Spleen (tissue), 7 donors: Measurements from ENCODE around the gene HYDIN.

Source experiments
- CTCF ChIP-seq, 11 experiments: fragments of 200-600 bp in 7 of 11; fragments of 450-650 bp in 4 of 11; sonication (generic) in 4 of 11; IDR thresholded peaks in 8 of 11; conservative IDR thresholded peaks in 3 of 11; 1 replicate in 7 of 11; 2 replicates in 4 of 11; pipeline versions ENCODE4 v1.4.0 to v1.8.0; 2016 to 2021; ENCODE audit warnings: antibody characterized with exemption in 11 of 11, inconsistent platforms in 4 of 11, mild to moderate bottlenecking in 1 of 11
- POLR2A ChIP-seq, 3 donors: fragments of 450-650 bp; IDR thresholded peaks; one replicate each; pipeline ENCODE4 v1.5.1; 2017; ENCODE audit warnings: antibody characterized with exemption in 3 of 3, mild to moderate bottlenecking in 1 of 3
- POLR2AphosphoS5 ChIP-seq, 3 donors: sonication (generic); formaldehyde crosslinking; IDR thresholded peaks; one replicate each; pipeline ENCODE4 v1.5.1; 2017; ENCODE audit warnings: antibody characterized with exemption in 3 of 3
- donor health status: DM: no; HTN: no; CAD: no; lungs with moderate emphysema.
- donor health status: DM: no; HTN: no; CAD: no.
- donor health status: DM: no; HTN: no; CAD: no.

DNA sequence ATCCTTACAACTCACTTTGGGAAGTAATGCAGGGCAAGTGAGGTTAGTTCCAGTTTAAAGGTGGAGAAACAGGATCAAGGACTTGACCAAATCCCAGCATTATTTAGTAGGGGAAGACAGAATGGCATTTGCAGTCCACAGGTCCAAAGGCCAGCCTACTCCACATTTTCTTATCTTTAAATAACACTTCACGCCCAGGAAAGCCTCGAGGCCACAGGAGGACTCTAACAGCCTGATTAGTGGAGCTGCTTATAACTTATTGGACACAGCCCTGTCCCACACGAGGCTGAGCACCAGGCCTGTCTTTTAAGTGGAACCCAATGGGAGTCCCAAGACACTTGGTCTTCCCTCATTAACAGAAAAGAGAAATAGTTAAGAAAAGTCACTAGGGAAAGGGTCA lies 12.1 kb upstream of the HYDIN start:
- TF ChIP-seq CTCF (IDR thresholded peaks at IDR 0.05 in 8 of 11, conservative IDR thresholded peaks at IDR 0.05 in 3 of 11) (no peak), POLR2AphosphoS5 (IDR thresholded peaks at IDR 0.05) (no peak), POLR2A (IDR thresholded peaks at IDR 0.05) (no peak)
